Fibroblast of peridontal ligament (primary cell): ENCODE measurements around the gene ERP27.

Experiments used
- DNase-seq: peaks from one replicate; pipeline ENCODE4 v3.0.0-alpha.2; 2010; ENCODE audit errors: extremely low read depth

Gene ERP27

DNA sequence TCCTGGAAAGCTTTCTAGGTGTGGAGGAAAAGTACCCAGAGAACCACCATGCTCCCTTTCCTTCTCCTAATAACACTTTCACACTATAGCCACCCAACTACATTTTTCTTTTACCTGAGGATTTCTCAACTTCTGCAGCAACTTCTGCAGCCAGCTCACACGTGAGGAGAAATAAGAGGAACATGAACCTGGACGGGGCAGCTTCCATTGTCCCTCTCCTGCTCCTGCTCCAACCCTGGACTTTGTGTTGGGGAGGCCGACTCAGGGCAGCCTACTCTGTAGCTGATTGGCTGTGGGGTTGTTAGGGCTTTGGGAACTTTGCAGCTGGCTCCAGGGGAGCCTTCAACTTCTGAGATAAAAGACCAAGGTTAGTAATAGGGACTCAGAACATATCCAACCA lies at the start of gene ERP27:
Gene ERP27 (minus strand): TSS at position 237 of the 400 bp plus-strand sequence. CDS start 29 bp downstream, at position 208.
- no peak for DNase-seq

DNA sequence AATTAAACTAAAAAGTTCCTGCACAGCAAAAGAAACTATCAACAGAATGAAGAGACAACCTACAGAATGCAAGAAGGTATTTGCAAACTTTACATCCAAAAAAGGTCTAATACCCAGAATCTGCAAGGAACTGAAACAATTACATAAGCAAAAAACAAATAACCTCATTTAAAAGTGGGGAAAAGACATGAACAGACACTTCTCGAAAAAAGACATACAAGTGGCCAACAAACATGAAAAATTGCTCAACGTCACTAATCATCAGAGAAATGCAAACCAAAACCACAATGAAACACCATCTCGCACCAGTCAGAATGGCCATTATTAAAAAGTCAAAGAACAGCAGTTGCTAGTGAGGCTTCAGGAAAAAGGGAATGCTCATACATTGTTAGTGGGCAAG lies 49.7 kb upstream of the ERP27 start:
- no peak for DNase-seq

DNA sequence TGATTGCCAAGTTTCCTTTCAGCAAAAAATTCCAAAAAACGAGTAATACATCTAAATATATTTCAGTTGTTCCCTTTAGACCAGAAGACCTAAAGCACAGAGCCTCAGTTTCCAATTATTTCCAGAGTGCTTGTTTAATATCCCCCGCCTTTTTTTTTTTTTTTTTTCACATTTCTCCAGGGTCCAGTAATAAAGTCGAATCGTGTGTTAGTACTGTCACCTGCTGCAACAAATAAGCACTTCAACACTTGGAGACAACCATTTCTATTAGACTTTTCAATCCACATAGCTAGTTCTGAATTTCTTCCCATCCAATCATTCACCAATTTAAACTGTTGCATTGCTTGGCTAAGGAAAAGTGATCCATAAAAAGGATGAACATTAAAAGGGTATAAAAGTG lies 48.1 kb upstream of the ERP27 start:
- no peak for DNase-seq

DNA sequence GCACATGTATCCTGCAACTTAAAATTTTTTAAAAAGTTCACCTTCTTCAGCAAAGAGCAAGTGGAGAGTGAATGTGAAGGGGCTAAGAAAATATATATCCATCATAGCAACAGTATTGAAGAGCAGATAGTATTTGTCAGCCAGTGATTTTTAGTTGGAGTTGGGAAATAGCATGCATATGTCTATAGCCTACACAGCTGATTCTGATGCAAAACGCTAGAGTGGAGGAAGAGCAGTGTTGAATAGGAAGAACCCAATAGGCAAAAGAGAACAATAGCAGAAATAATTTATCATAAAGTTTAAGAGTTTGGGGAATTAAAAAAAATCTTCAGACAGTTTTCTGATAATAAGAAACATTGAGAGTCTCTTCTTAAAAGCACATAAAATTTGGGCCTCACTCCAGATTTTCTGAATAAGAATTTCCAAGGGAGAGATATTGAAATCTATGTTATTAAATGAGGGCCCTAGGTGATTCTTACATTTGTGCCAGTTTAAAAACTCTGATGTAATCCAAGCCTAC lies 46.5 kb upstream of the ERP27 start:
- DNase-seq = no peak

DNA sequence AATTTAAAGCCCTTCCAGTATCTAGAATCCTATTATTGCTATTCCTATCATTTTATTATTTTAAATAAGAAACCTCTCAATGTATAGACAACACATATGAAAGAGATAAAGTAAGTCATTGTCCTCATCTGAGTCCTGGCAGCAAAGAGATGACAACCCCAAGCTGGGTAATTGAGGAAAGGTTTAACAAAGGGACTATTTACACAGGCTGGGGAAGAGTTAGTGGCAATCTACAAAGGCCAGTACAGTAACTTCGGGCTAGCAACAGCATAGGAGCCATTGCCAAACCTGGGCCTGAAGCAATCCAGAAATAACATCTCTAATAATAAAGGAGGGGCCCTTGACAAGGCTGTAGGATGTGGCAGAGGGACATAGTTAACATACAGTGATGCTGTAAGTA lies 45.7 kb upstream of the ERP27 start:
- DNase-seq = no peak

DNA sequence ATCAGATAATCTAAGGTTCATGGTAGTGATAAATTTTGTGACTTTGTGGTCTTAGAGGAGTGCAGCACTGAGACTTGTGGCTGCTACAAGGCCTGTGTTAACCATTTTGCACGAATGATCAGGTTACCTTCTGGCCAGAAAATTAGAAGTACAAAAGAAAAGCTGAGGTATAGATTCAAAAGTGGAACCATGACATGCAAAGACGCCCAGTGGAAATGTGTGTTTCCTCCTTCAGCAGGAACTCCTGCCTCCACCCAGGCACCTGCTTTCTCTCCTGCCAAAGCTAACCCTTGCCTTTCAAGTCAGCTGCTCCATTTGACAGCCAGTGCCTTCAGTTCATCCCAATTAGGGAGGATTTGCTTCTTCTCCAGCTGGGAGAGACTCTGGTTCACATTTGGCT lies 44.7 kb upstream of the ERP27 start:
- no peak for DNase-seq

DNA sequence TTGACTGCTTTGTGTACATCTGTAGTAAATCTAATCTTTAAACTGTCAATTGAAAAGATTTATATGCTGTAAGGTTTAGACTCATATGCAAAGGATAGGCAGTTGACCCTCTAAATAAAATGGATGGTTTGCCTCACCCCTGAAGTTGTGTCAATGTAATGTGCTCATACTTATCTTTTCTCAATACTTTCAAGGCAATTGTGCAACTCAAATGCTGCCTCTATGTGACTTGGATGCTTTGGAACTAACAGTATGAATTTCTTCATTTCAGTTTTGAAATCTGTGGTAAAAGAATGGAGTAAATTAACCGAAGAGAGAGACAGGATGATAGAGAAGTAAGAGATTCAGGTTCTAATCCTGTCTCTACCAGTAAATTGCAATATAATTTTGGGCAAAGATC lies 44.2 kb upstream of the ERP27 start:
- no peak for DNase-seq

DNA sequence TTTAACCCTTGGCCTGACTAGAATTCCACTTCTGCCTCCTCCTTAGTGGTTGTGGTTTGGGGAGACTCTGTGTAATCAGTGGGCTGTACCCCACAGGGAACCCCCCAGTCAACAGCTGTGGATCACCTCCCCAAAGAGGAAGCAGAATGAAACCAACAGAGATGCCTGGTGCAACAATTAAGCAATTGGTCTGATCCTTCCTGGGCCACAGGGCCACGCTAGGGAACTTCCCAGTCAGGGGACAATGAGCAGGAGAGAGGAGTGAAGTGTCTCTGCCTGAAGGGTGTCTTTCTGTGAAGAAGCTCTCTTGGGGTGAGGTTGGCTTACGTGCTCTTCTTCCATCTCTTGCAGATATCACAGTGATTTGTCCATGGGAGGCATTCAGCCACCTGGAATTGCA lies 42.7 kb upstream of the ERP27 start:
- no peak for DNase-seq

DNA sequence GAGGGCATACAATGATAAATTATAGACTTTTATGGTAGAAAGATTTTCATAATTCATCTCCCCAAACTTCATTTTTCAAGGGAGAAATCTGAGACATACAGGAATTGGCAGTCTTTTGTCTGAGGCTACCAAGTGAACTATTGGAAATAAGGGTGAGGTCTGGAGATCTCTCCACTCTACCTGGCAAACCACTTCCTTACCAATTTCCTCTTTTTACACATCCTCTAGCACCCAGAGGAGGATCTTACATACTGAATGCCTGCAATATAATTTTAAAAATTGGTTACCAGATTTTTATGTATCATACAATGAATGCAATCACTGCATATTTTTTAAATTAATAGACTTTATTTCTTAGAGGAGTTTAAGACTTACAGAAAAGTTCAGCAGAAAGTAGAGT lies 41.1 kb upstream of the ERP27 start:
- DNase-seq = no peak

DNA sequence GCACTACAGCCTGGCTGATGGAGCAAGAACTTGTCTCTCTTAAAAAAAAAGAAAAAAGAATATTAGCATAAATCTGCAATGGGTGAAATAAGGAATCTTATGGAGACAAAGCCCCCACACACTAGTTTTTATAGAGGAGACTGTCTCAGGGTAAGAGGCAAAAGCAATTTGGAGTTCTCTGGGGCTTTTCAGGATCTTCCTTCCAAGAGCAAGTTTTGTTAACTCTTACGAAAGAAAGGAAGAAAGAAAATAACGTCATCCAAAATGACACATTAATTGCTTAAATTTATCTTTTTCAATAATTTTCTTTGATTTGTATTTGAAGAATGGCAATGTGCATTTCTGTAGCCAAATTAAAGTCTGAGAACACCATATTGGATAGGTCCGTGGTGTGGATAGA lies 38.3 kb upstream of the ERP27 start:
- DNase-seq = no peak

DNA sequence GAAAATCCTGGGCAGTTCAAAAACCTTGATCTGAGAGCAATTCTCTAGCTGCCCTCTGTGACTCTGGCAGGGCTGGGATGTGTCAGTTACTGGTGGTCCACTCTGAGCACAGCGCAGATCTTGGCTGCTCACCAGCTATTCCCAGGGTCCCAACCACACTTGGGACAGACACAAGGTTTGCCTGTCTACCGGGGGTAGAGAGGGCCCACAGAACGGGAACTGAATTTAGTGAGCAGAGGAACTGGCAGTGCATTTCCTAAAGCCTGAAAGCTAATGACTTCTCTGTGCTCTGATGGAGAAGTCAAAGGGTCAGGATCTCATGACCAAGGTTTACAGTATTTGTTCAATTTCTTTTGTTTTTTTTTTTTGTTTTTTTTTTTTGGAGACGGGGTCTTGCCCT lies 37.1 kb upstream of the ERP27 start:
- no peak for DNase-seq

DNA sequence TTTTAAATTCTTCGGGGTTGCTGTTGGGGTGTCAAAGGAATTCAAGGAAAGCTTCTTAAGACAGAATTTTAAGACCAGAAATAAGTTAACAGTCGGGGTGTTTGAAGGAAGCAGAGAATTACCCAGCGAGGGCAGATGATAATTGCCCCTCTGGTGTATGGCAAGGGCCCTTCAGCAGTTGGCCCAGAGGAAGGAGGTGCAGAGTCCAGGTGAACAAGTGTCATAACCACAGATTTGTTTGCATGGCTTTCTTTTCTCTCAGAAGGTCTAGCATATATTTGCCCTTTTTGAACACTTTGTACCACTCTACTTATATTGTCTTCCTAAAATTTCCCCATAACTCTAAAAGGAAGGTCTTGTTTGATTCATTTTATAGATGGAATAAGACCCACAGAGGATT lies 36.3 kb upstream of the ERP27 start:
- DNase-seq = no peak

DNA sequence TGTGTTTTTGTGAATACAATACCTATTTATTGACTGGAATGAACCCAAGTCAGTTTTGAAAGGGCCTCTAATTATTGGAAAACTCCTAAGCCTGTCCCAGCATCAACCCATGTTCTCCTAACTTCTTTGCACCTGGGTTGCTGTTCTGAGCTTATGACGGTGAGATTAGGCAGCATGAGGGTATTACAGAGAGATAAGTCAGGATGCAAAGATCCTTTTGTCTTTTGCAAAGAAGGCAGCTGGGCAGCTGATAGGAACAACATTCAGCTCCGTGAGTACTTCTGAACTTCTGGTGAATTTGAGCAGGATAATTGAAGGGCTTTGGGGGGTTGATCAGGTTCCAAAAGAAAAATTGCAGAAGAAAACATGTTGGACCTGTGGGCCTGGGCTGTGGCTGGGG lies 34.5 kb upstream of the ERP27 start, which contains the start of gene PDE6H:
Gene PDE6H (plus strand): TSS at position 227 of the 400 bp plus-strand sequence. CDS start 4,971 bp downstream, outside the sequence.
- DNase-seq = no peak

DNA sequence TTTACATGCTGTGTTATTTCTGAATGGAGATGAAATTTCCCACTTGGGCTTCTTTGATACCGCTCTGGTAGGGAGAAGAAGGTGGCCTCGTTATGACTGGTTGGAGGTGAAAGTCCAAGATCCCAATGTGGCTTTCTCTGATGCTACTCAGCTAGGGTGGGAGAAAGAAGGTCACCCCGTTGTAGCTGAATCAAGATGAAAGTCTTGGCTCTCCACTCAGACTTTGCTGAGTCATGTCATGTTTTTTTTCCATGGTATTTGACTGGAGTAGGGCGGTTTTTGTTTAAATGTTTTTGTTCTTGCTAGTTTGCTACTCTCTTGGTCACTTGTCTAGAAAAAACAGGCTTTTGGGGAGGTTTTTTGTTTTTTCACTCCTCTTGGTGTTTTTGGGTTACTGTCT lies 32.1 kb upstream of the ERP27 start:
- peak; percentile 27 for DNase-seq

DNA sequence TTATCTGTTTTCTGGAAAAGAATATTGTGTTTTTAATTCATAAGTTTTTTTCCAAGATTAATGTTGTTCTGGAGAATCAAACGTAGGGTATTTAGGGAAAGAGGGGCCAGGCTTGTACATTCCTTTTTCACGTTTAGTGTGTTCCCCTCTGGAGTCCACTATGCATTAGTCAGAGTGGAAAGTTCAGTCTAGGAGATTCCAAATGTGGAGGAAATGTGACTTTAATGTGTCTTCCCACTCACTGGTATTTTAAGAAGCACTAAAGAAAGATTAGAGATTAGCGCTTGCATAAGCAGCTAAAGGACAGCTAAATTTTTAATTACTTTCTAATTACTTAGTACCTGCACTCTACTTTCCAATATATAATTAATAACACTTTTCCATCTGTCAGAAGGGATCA lies 30.1 kb upstream of the ERP27 start:
- no peak for DNase-seq

DNA sequence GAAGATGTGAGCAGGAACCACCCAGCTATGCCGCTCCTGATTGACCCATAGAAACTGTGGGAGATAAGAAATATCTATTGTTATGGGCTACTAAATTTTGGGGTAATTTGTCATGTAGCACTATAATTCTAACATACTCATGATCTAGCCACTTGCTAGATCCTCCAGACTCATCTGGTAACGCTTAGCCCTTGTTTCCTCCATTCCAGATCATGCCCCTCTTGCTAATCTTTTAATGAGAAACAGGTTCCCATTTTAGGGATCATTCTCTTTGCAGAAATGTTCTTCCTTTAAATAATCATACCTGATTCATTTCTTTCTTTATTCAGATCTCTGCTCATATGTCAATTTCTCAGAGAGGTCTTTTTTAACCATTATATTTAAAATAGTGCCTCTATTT lies 26.9 kb upstream of the ERP27 start:
- DNase-seq = no peak

DNA sequence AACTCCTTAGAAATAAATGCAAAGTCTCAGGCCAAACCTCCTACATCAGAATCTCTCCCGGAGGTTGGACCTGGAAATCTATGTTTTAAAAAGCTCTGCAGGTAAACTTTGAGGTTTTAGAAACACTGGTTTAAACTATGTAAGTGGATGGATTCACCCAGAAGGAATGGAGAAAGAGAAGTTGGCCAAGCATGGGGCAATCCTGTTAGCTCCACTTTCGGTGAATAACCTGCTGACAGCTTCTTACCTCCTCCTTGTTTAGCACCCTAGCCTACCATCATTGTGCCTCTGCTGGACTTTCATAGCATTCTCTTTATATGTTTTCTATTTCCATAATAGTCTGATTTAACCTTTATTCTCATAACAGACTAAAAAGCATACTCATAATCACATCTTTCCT lies 26.1 kb upstream of the ERP27 start:
- DNase-seq = no peak

DNA sequence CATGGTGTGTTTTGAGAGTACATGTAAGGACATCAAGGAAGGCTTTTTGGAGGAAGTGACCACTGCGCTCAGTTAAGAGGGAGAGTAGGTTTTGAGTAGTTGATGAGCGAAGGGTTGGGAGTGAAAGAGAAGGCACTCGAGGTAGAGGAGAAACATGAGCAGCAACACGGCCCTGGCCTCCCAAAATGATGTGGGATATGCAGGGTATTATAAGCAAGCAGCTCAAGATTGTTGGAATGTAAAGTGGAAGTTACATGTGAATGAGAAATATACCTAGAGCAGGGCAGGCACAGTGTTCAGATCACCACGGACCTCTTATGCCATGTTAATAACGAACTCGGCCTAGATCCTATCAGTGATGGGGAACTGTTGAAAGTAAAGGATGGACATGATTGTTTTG lies 25.2 kb upstream of the ERP27 start:
- DNase-seq = no peak

DNA sequence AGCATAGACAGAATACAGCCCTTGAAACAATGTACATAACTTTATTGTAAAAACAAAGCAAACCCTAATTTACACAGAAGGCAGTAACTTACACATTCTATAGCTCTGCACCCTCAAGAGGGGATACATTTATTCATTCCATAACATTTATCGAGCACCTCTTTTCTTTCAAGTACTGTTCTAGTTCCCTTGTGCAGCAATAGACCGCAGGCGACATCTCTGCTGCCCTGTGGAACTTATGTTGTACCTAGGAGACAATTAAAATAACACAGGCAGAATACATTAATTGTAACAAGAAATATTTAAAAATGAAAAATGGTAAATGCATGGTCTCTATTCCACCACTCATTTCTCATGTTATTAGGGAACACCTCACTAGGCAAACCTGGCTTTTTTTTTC lies 24.5 kb upstream of the ERP27 start:
- DNase-seq = no peak

DNA sequence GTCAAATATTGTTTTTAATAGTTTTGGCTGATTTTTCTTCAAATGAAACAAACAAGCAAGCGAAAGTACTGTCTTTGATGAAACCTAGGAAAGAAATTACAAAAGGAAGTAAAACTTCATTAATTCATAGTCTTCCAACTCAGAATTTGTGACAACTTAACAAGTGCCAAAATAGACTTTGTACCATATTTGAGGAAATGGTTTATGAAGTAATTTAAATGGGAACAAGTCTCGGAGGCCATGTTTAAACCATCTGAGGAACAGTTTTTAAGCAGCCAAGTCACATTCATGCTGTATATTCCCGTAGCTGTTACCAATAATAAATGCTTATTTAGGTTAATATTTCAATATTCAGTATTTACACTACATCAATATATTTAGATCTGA lies 23.8 kb upstream of the ERP27 start:
- DNase-seq = no peak

DNA sequence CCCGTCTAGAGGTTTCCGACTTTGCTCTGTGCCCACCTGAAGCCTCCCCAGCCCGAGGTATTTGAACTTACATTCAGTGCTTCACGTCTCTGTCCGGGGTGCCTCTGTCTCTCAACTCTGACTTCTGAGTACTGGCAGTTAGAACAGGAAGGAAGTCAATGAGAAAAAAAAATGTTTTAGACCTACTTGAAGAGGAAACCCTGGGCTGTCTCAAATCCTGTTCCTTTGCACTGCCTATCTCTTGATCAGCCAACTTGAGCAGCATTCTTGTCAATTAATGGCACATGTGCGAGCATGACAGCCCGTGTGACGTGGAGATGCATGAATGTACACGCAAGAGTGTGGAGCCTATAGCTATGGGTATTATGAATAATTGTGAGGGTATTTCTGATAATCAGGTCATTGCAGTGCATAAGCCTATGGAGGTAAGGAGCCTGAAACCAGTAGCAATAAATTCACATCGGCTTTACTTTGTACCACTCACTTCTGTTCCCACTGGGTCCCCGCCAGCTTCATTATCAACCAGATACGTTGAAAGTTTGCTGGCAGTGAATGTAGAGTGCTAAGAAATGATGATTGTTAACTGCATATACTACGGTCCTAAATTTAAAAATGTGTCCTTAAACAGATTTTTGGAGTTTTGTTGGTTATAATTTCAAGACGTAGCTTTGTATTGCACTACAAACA lies 23.3 kb upstream of the ERP27 start, which contains the start of gene ARHGDIB:
Gene ARHGDIB (minus strand): TSS at position 136 of the 687 bp plus-strand sequence. CDS start 10,889 bp downstream, outside the sequence.
- DNase-seq = no peak

DNA sequence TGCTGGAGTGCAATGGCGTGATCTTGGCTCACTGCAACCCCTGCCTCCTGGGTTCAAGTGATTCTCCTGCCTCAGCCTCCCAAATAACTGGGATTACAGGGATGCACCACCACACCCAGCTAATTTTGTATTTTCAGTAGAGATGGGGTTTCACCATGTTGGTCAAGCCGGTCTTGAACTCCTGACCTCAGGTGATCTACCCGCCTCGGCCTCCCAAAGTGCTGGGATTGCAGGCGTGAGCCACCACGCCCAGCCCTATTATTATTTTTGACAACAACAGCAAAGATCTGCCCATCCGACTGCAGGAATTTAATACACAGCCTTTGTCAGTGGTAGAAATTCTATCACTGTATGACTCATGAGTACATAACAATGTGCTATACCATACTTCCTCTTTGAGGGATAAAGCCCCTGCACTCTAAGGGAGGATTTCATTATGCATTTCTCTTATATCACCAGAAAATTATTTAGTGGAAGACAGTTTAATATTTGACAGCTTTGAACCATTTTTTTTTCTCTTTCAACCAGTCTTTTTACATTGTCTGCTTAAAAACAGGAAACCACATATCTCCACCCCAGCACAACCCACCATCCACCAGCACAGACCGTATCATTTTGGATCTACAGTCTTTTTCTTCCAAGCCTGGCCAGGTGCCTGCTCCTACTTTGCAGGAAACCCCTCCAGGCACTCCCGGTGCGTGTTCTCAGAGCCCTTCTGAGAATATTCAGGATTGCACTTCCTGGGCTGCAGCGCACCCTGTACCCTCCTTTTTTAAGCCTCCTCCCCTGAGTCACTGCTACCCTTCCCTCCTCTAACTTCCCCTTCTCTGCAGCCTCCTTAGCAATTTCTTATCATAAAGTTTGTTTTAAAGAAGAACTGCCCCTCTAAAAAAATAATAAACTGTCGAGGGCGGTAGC lies 22.5 kb upstream of the ERP27 start:
- no peak for DNase-seq
